HG03342 (cell line): ENCODE results near the gene CDS2.

Experiments
- ATAC-seq: cut with Tn5 transposase; IDR thresholded peaks from one replicate; pipeline ENCODE4 v1.9.1; 2021; ENCODE audit warnings: mild to moderate bottlenecking, moderate library complexity; ENCODE audit not compliant: unreplicated experiment

The CDS2 gene

GRCh38 chr20:5118220-5119142, 8.3 kb upstream of the CDS2 start:
- no peak for ATAC-seq

DNA sequence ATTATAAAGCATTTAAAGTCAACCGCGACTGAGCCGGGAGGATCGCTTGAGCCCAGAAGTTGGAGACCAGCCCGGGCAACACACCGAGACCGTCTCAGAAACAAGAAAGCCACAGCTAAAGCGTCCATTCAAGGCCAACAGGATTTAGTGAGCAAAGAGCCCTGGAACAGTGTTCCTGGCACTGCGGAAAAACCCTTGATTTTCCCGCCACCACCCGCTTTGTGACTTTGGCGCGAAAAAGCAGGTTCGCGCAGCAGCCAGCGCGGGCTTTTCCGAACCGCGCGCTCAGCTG, 7.7 kb upstream of the CDS2 start:
- no peak for ATAC-seq

GRCh38 chr20:5119435-5120184, 7.2 kb upstream of the CDS2 start, which contains the start of gene PCNA:
Gene PCNA (minus strand): TSS chr20:5119958. CDS start chr20:5119798, 160 bp downstream.
- ATAC-seq: peak; percentile 92

- no peak for ATAC-seq
Measured at GRCh38 chr20:5120185-5120476, 6.7 kb upstream of the CDS2 start.

DNA sequence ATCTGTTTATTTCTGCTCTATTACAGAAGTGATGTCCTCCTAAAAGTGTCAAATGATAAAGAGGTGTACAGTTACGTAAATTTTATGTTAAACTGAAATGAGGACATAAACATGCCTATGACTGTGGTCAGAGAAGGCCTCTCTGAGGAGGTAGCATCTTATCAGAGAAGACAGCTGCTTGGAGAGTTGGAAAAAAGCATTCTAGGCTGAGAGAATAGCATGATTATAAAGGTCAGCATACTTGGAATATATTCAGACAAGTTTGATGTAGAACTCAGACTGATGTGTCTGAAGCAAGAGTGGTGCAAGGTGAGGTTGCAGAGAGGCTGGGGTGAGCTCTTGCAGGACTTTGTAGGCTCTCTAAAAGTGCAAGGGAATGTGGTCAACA, 3.9 kb upstream of the CDS2 start:
- ATAC-seq: no peak

DNA sequence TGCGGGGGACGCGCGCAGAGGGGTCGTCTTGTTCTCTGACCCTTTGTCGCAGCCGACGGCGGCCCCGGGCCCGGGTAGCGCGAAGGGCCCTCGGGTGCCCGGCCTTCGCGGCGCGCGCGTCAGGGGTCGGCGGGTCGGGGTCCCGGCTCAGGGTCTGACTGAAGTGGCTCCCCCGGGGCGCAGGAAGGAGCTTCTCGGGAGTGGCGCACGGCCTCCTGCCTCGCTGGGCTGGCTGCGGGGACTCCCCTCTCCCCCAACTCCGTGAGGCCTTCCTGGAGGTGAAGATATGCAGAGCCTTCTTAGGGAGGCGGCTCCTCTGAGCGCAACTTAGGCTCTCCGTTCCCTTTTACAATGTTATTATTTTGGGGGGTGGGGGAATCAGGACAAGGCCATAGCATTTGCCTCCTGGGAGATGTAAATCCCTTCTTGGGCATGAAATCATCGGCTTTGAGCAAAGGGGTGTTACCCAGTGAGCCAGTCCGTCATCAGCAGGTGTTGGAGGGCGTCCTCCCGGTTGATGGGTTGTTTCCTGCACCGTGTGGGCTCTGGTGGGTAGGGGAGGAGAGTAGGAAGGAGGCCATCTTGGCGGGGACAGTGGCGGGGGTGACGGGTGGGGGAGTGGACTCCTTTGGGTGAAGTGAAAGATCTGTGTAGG, 523 bp downstream of the CDS2 start:
- ATAC-seq: peak; percentile 38

DNA sequence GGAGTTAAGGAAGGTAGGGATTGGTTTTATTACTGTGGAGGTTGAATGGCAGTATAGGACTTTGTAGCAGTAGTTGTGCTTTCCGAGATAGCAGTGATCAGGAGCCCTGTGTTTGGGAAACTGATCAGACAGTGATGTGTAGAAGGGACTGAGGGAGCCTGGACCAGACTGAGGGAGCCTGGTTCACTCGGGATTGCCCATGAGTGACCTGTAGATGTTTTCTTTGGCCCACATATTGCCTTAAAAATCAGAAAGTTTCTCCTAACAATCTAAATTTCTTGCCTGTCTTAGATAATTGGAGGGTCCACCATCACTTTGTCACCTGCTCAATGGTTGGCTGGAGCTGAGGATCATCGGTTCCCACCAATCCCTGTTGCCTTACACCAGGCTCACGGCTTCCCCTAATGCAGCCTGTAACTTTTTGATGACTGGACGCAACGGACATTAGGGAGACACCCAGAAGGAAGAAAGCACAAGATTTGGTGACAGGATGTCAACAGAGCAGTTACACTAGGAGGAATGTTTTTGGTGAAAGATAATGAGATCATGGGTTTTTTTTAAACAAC, 1.1 kb downstream of the CDS2 start:
- ATAC-seq: no peak

DNA sequence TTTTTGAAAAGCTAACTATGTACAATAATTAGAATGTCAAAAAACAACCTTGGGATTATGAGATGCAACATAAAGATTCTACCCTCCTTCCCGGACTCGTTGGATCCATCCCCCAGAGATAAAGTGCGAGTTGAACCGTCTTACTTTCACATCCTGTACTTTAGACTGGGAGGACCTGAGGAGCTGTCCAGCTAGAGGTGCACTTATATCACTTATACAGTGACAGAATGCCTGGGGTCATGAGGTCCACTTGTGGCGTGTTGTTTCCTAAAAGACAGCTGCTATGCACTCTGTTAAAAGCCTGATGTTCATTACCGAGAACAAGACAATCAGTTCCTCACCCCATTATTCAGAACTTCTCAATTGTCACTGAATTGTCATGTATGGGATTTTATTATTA, 2.1 kb downstream of the CDS2 start:
- ATAC-seq: no peak

DNA sequence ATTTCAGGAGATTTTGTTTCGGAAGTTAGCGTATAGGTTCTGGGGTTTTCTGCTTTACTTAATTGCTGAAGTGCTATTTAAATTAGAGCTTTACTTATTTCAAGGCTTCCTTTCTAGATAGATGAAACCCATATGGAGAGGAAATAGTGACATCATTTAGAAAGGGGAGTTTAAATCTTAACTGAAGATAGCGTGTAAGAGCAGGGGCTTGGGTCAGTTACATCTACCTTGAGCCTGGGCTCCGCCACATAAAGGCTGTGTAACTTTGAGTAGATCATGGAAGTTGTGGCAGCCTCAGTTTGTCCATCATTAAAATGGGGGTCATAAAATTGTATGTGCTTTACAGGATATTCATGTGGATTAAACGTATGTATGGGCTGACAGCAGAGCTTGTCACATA, 4.7 kb downstream of the CDS2 start:
- ATAC-seq: no peak

GRCh38 chr20:5133998-5134397, 7.2 kb downstream of the CDS2 start:
- no peak for ATAC-seq

GRCh38 chr20:5135363-5136012, 8.7 kb downstream of the CDS2 start:
- no peak for ATAC-seq

DNA sequence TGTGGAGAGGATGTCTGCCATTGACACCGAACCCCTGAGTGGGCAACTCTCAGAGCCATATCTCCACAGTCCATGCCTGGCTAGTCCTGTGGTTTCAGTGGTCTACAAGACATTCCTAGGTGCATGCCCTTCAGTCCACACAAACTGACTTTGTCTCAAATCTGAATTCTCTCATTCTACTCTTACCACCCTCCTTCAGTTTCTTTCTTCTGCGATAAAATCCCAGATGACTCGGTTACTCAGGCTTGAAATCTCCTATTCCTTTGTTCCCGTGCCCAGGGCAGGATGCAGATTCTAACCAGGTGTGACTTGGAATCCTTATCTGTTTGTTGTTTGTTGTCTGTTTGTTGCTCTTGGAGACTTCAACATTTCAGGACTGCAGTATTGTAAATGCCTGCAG, 9.3 kb downstream of the CDS2 start:
- no peak for ATAC-seq

GRCh38 chr20:5140195-5140594, 13.4 kb downstream of the CDS2 start:
- no peak for ATAC-seq

DNA sequence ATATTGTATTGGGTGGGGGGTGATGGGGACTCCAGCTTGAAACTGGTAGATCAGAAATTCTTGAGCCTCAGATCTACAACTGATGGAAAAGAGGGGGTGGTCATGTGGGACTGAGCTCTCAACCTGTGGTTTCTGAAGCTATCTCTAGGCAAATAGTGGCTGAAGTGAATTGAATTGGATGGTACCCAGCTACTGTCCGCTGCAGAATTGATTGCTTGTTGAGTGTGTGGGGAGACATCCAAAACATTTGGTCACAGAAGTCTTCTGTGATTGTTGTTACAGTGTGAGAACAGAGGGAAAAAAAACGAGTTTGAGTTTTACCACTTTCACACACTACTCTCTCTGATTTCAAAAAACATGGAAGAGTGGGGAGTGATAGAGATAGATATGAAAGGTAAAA, 14.8 kb downstream of the CDS2 start:
- no peak for ATAC-seq

GRCh38 chr20:5143851-5144250, 17.0 kb downstream of the CDS2 start:
- ATAC-seq: no peak

DNA sequence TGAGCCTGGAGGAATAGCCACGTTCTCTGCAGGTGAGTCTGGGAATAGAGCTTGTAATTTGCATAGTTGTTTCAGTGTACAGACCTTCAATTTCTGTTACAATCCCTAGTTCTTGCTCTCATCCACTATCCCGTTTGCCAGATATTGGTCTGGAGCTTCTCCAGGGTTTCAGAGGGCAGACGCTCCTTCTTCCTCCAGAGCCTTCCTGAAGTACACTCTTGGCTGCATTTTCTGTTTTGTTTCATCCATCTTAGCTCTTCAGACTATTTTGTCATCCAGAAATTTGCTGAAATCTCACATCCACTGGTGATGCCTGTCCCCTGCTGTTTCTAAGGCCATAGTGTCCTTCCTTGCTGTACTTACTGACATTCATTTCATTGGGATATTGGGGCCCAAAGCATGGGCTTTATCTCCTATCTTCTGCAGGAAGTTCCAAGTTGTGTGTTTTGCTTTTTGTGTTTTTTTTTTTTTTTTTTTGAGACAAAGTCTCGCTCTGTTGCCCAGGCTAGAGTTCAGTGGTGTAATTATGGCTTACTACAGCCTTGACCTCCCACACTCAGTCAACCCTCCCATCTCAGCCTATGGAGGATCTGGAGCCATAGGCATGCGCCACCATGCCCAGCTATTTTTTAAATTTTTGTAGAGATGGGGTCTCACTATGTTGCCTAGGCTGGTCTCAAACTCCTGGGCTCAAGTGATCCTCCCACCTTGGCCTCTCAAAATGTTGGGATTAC, 18.7 kb downstream of the CDS2 start:
- ATAC-seq: no peak

DNA sequence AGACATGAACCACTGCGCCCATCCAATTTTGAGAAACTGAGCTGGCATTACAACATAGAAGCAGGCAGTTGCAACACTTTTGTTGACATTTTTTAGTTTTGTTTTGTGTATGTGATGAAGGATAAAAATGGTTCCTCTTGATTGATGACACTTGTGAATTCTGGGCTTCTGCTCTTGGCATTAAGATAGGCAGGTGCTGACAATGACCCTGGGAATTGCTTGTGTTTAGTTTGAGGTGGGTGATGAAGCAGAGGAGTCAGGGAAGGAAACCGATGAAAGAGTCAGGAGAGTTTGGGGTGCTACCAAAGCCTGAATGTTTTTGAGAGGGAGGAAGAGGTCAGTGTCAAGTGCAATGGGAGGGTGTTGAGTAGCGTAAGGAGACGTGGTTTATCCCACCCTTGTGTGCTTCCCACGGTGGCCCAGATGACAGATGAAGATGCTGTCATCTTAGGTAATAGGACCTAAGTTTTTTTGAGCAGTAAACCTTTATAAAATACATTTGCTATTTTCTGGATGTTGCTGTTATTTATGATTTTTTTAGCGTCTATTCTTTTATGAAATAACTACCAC, 19.4 kb downstream of the CDS2 start:
- no peak for ATAC-seq

- ATAC-seq: no peak
Measured at GRCh38 chr20:5146871-5147592, 20.2 kb downstream of the CDS2 start.

DNA sequence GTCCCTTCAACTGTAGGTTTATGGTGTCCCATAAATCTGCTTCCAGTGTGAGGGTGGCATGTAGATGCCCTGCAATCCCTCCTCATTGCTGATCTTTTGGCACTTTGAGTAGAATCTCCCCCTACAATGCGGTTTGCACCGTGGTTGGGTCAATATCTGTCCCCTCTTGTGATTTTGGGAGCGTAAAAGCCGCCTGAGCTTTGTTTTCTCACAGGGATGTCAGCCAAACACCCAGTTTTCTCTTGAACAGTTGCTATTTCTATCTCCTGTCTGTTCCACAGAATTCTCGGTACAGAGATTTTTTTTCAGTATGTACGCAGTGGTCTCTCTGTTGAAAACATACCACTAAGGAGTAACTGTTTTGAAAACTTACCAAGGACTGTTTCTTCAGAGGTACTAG, 21.8 kb downstream of the CDS2 start:
- no peak for ATAC-seq

DNA sequence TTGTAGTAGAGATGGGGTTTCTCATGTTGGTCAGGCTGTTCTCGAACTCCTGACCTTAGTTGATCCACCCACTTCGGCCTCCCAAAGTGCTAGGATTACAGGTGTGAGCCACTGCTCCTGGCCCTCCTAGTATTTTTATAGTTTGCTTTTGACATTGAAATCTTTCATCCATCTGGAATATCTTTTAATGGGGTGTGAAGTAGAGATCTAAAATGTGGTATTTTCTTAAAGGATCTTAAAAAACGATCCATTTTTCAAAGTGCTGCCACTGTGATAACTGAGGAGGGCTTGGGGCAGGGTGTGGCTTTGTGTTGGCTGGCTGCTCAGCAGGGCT, 23.1 kb downstream of the CDS2 start:
- no peak for ATAC-seq
